NCI-H82 (cell line): ENCODE results near the gene TLCD3B.

Experiments used
- DNase-seq: peaks from one replicate; lab custom pipeline; 2025; lab: John Stamatoyannopoulos, UW

The TLCD3B gene

GRCh38 chr16:29988346-29989075 is 42.6 kb downstream of the TLCD3B start:
- DNase-seq = no peak

GRCh38 chr16:29987371-29988085 is 43.5 kb downstream of the TLCD3B start:
- no peak for DNase-seq

GRCh38 chr16:29986931-29987330 is 44.1 kb downstream of the TLCD3B start:
- no peak for DNase-seq

- DNase-seq = no peak
These were observed 44.8 kb downstream of the TLCD3B start for GRCh38 chr16:29986231-29986630.

GRCh38 chr16:29985271-29985811 is 45.7 kb downstream of the TLCD3B start:
- DNase-seq = no peak

- DNase-seq = no peak
These were observed 46.3 kb downstream of the TLCD3B start for GRCh38 chr16:29984764-29985147.

- DNase-seq = no peak
These were observed 46.8 kb downstream of the TLCD3B start for GRCh38 chr16:29984137-29984763.

- no peak for DNase-seq
These were observed 47.5 kb downstream of the TLCD3B start for GRCh38 chr16:29983420-29984136.

GRCh38 chr16:29982560-29983419 is 48.3 kb downstream of the TLCD3B start:
- DNase-seq = no peak

GRCh38 chr16:29978564-29979270 is 52.4 kb downstream of the TLCD3B start:
- DNase-seq = no peak

- no peak for DNase-seq
These were observed 53.0 kb downstream of the TLCD3B start for GRCh38 chr16:29978081-29978480.

GRCh38 chr16:29977063-29977825 is 53.8 kb downstream of the TLCD3B start:
- no peak for DNase-seq

GRCh38 chr16:29975811-29976511 is 55.1 kb downstream of the TLCD3B start:
- no peak for DNase-seq

- peak; percentile 40 for DNase-seq
These were observed 55.9 kb downstream of the TLCD3B start for GRCh38 chr16:29975134-29975538.
